Measurements from ENCODE around the gene FAAH. TPM values are rescaled to one million over a fixed set of nuclear protein-coding genes. Genes with fewer than 3 reads are reported as not detected.

The FAAH gene
- total RNA-seq, 1 experiment from 2014 or later: 12.6 TPM

GRCh38 chr1:46379996-46380395, 14.1 kb upstream of the FAAH start:
- DNase-seq: no peak
- H3K36me3 ChIP-seq (replicated peaks; ENCODE audit: control insufficient read depth, insufficient read depth, low read length): peaks cover 2% of the 10 kb centered on the region; the same call in 1 of the 2 replicates
- H3K27me3 ChIP-seq (ENCODE audit: control insufficient read depth, insufficient read depth, low read length): no peaks in the 10 kb centered on the region; the same call in 1 of the 2 replicates
- no peak overlapping the region for H3K4me3 ChIP-seq (ENCODE audit: insufficient read depth, low read depth, low read length)

GRCh38 chr1:46380508-46380907, 13.6 kb upstream of the FAAH start:
- H3K36me3 ChIP-seq (replicated peaks; ENCODE audit: control insufficient read depth, insufficient read depth, low read length): peaks cover 2% of the 10 kb centered on the region; the same call in 1 of the 2 replicates
- no peak for DNase-seq
- no peak overlapping the region for H3K4me3 ChIP-seq (ENCODE audit: insufficient read depth, low read depth, low read length)
- no peaks in the 10 kb centered on the region; the same call in 1 of the 2 replicates for H3K27me3 ChIP-seq (ENCODE audit: control insufficient read depth, insufficient read depth, low read length)

- peak; percentile 15 for DNase-seq
- Histone ChIP-seq H3K4me3 (ENCODE audit: insufficient read depth, low read depth, low read length) (peak overlapping the region; percentile 40; the same call in 1 of the 2 replicates), H3K36me3 (replicated peaks; ENCODE audit: control insufficient read depth, insufficient read depth, low read length) (no peaks in the 10 kb centered on the region), H3K27me3 (ENCODE audit: control insufficient read depth, insufficient read depth, low read length) (peaks cover 10% of the 10 kb centered on the region)
Observed at GRCh38 chr1:46393510-46393909, 607 bp upstream of the FAAH start.

- Histone ChIP-seq H3K27me3 (ENCODE audit: control insufficient read depth, insufficient read depth, low read length) (peaks cover 10% of the 10 kb centered on the region), H3K36me3 (replicated peaks; ENCODE audit: control insufficient read depth, insufficient read depth, low read length) (no peaks in the 10 kb centered on the region), H3K4me3 (ENCODE audit: insufficient read depth, low read depth, low read length) (peak overlapping the region; percentile 38)
- no peak for DNase-seq
Observed at GRCh38 chr1:46394872-46395465, 852 bp downstream of the FAAH start.

- no peak overlapping the region for H3K4me3 ChIP-seq (ENCODE audit: insufficient read depth, low read depth, low read length)
- peaks cover 10% of the 10 kb centered on the region for H3K27me3 ChIP-seq (ENCODE audit: control insufficient read depth, insufficient read depth, low read length)
- peak; percentile 17 for DNase-seq
- no peaks in the 10 kb centered on the region for H3K36me3 ChIP-seq (replicated peaks; ENCODE audit: control insufficient read depth, insufficient read depth, low read length)
Observed at GRCh38 chr1:46396441-46397398, 2.6 kb downstream of the FAAH start.

- H3K4me3 ChIP-seq (ENCODE audit: insufficient read depth, low read depth, low read length): no peak overlapping the region
- DNase-seq: peak; percentile 21
- peaks cover 8% of the 10 kb centered on the region for H3K27me3 ChIP-seq (ENCODE audit: control insufficient read depth, insufficient read depth, low read length)
- H3K36me3 ChIP-seq (replicated peaks; ENCODE audit: control insufficient read depth, insufficient read depth, low read length): no peaks in the 10 kb centered on the region; the same call in 1 of the 2 replicates
Observed at GRCh38 chr1:46399307-46399706, 5.2 kb downstream of the FAAH start.

- Histone ChIP-seq H3K4me3 (ENCODE audit: insufficient read depth, low read depth, low read length) (no peak overlapping the region), H3K36me3 (replicated peaks; ENCODE audit: control insufficient read depth, insufficient read depth, low read length) (no peaks in the 10 kb centered on the region; the same call in 1 of the 2 replicates), H3K27me3 (ENCODE audit: control insufficient read depth, insufficient read depth, low read length) (peaks cover 2% of the 10 kb centered on the region; the same call in 1 of the 2 replicates)
- DNase-seq: peak; percentile 70
Observed at GRCh38 chr1:46400421-46400820, 6.3 kb downstream of the FAAH start.

- no peak overlapping the region for H3K4me3 ChIP-seq (ENCODE audit: insufficient read depth, low read depth, low read length)
- no peaks in the 10 kb centered on the region for H3K27me3 ChIP-seq (ENCODE audit: control insufficient read depth, insufficient read depth, low read length)
- no peak for DNase-seq
- no peaks in the 10 kb centered on the region; the same call in 1 of the 2 replicates for H3K36me3 ChIP-seq (replicated peaks; ENCODE audit: control insufficient read depth, insufficient read depth, low read length)
Observed at GRCh38 chr1:46401154-46401913, 7.2 kb downstream of the FAAH start.

GRCh38 chr1:46401964-46402626, 8.0 kb downstream of the FAAH start:
- no peaks in the 10 kb centered on the region for H3K27me3 ChIP-seq (ENCODE audit: control insufficient read depth, insufficient read depth, low read length)
- DNase-seq: peak; percentile 92
- no peak overlapping the region for H3K4me3 ChIP-seq (ENCODE audit: insufficient read depth, low read depth, low read length)
- H3K36me3 ChIP-seq (replicated peaks; ENCODE audit: control insufficient read depth, insufficient read depth, low read length): no peaks in the 10 kb centered on the region; the same call in 1 of the 2 replicates

GRCh38 chr1:46403916-46404315, 9.8 kb downstream of the FAAH start:
- no peak for DNase-seq
- no peaks in the 10 kb centered on the region; the same call in 1 of the 2 replicates for H3K27me3 ChIP-seq (ENCODE audit: control insufficient read depth, insufficient read depth, low read length)
- peaks cover 8% of the 10 kb centered on the region for H3K36me3 ChIP-seq (replicated peaks; ENCODE audit: control insufficient read depth, insufficient read depth, low read length)
- no peak overlapping the region for H3K4me3 ChIP-seq (ENCODE audit: insufficient read depth, low read depth, low read length)

- Histone ChIP-seq H3K27me3 (ENCODE audit: control insufficient read depth, insufficient read depth, low read length) (no peaks in the 10 kb centered on the region; the same call in 1 of the 2 replicates), H3K36me3 (replicated peaks; ENCODE audit: control insufficient read depth, insufficient read depth, low read length) (peaks cover 12% of the 10 kb centered on the region), H3K4me3 (ENCODE audit: insufficient read depth, low read depth, low read length) (no peak overlapping the region)
- DNase-seq: no peak
Observed at GRCh38 chr1:46404482-46405196, 10.5 kb downstream of the FAAH start.

GRCh38 chr1:46405197-46405555, 11.1 kb downstream of the FAAH start:
- DNase-seq: no peak
- no peak overlapping the region for H3K4me3 ChIP-seq (ENCODE audit: insufficient read depth, low read depth, low read length)
- no peaks in the 10 kb centered on the region; the same call in 1 of the 2 replicates for H3K27me3 ChIP-seq (ENCODE audit: control insufficient read depth, insufficient read depth, low read length)
- peaks cover 14% of the 10 kb centered on the region for H3K36me3 ChIP-seq (replicated peaks; ENCODE audit: control insufficient read depth, insufficient read depth, low read length)

- Histone ChIP-seq H3K27me3 (ENCODE audit: control insufficient read depth, insufficient read depth, low read length) (no peaks in the 10 kb centered on the region; the same call in 1 of the 2 replicates), H3K4me3 (ENCODE audit: insufficient read depth, low read depth, low read length) (no peak overlapping the region), H3K36me3 (replicated peaks; ENCODE audit: control insufficient read depth, insufficient read depth, low read length) (peaks cover 14% of the 10 kb centered on the region)
- no peak for DNase-seq
Observed at GRCh38 chr1:46405724-46406123, 11.6 kb downstream of the FAAH start.
